Heart left ventricle (tissue), 16 donors: ENCODE data around the gene OR10H3. TPM values are rescaled to one million over a fixed set of nuclear protein-coding genes. Genes with fewer than 3 reads are reported as not detected.

ENCODE experiments used
- ATAC-seq, 4 donors: fragments of 200-7000 bp; cut with Tn5 transposase; one replicate each; pipeline ENCODE4 v1.9.1; 2020 to 2022; ENCODE audit warnings: moderate library complexity in 4 of 4, mild to moderate bottlenecking in 3 of 4, moderate number of reproducible peaks in 1 of 4
- DNase-seq, 5 donors: peaks; one replicate each; pipeline ENCODE4 v3.0.0-alpha.2; 2020
- H3K27ac ChIP-seq, 12 donors: fragments of 200-600 bp; sonication (generic) in 4 of 12; one replicate each; pipeline versions ENCODE4 v1.5.0 to v1.8.0; 2016 to 2022; ENCODE audit warnings: mild to moderate bottlenecking in 2 of 12
- H3K27me3 ChIP-seq, 9 donors: fragments of 200-600 bp; sonication (generic) in 2 of 9; one replicate each; pipeline versions ENCODE4 v1.5.1 to v1.8.0; 2016 to 2022; ENCODE audit warnings: mild to moderate bottlenecking in 3 of 9
- H3K36me3 ChIP-seq, 9 donors: fragments of 200-600 bp; sonication (generic) in 2 of 9; one replicate each; pipeline versions ENCODE4 v1.5.0 to v1.8.0; 2018 to 2022; ENCODE audit warnings: mild to moderate bottlenecking in 2 of 9
- H3K4me1 ChIP-seq, 12 donors: fragments of 200-600 bp; sonication (generic) in 4 of 12; one replicate each; pipeline versions ENCODE4 v1.5.0 to v1.8.0; 2016 to 2022; ENCODE audit warnings: mild to moderate bottlenecking in 3 of 12
- H3K4me3 ChIP-seq, 12 donors: fragments of 200-600 bp; sonication (generic) in 4 of 12; one replicate each; pipeline versions ENCODE4 v1.5.0 to v1.8.0; 2017 to 2022; ENCODE audit warnings: mild to moderate bottlenecking in 9 of 12, moderate library complexity in 4 of 12
- H3K9me3 ChIP-seq, 12 donors: fragments of 200-600 bp; sonication (generic) in 4 of 12; one replicate each; pipeline versions ENCODE4 v1.5.0 to v1.8.0; 2016 to 2022; ENCODE audit warnings: mild to moderate bottlenecking in 1 of 12
- CTCF ChIP-seq, 12 donors: fragments of 200-600 bp; sonication (generic) in 4 of 12; IDR thresholded peaks; one replicate each; pipeline versions ENCODE4 v1.5.0 to v1.8.0; 2018 to 2022; ENCODE audit warnings: antibody characterized with exemption in 12 of 12, mild to moderate bottlenecking in 5 of 12
- POLR2A ChIP-seq, 2 donors: fragments of 450-650 bp; IDR thresholded peaks; one replicate each; pipeline ENCODE4 v1.6.1; 2017; ENCODE audit warnings: antibody characterized with exemption in 2 of 2, mild to moderate bottlenecking in 2 of 2, moderate library complexity in 2 of 2
- WGBS, 4 donors: extraction: QIAGEN DNeasy Blood & Tissue Kit in 2 of 4; methylation state at CpG; one replicate each; pipeline versions ENCODE4 v1.1.5 to v1.1.7; 2013 to 2018; 5-methylcytosine and 5-hydroxymethylcytosine counted together
- intact Hi-C, 10 donors: fragments of 100-400 bp; cut with DNase I; formaldehyde crosslinking; loops; one replicate each; pipeline versions ENCODE4 v1.11.1 to v1.14.2; 2022
- polyA plus RNA-seq, 2 donors: library from polyadenylated mRNA; stranded (reverse); fragments of 200-250 nt; gene quantifications; one replicate each; pipeline ENCODE4 v1.2.3, GENCODE V29; 2013
- total RNA-seq, 9 donors: library from RNA; depleted of rRNA in 2 of 9; stranded (reverse); fragments of >200 nt in 2 of 9; fragmentation: NEBNext Ultra II Directional in 3 of 9; extraction: Animal tissue kit (Norgen Biotek cat#: 25700) in 3 of 9; gene quantifications; one replicate each; pipeline versions ENCODE4 v1.1.0 to v1.2.4, GENCODE V29; 2016 to 2023
- donor health status: ischemic (EF 13 %, LVEDD 7.1; RV severe dilation, severe dysfunction).
- donor health status: healthy with polysubstance abuse.
- donor health status: DM: no; HTN: yes; CAD: no.
- donor health status: DM: no; HTN: no; CAD: no.
- donor health status: ischemic (EF 25% LVEDD 6.9; RV normal size, moderate dysfunction).
- donor health status: ischemic (EF 25% LVEDD 5.7; RV mildly dilated, moderate dysfunction).
- donor health status: healthy.
- donor health status: DM: yes; HTN: yes; CAD: no.
- donor health status: ischemic (EF 35%, LVEDD 5.7; RV mildly dilated, moderate dysfunction).
- donor health status: nonischemic (EF 11% LVEDD 7.7; RV severe dilation, severe dysfunction).
- donor health status: DM: yes; HTN: yes; CAD: no.
- donor health status: PGD.
- donor health status: ischemic (EF 29% LVEDD 5.4; RV normal size, mild dysfunction).
- donor health status: nonischemic (EF 23%, LVEDD 6.1; RV moderate dilation, normal function).

The OR10H3 gene
- total and polyA plus RNA-seq, 11 donors = not detected

GRCh38 chr19:15702534-15702930, 35.3 kb upstream of the OR10H3 start:
- H3K36me3 ChIP-seq = peaks cover 0 to 3% (median 0%) of the 10 kb centered on the region in 9 donors
- peak; percentile 68 to 92 (median 80) for DNase-seq
- no peak overlapping the region for H3K27ac ChIP-seq
- peaks cover 0 to 19% (median 11%) of the 10 kb centered on the region in 12 donors for H3K4me1 ChIP-seq
- TF ChIP-seq CTCF (IDR thresholded peaks at IDR 0.05) = peak in 1 of 12 donors; percentile 8
- TF ChIP-seq POLR2A (IDR thresholded peaks at IDR 0.05) = no peak
- intact Hi-C loops = no loop called here
- H3K9me3 ChIP-seq = peaks cover 0 to 15% (median 0%) of the 10 kb centered on the region in 12 donors
- no peak overlapping the region for H3K4me3 ChIP-seq
- no peaks in the 10 kb centered on the region for H3K27me3 ChIP-seq
- 0 to 7% (median 6%) methylated on average over 3 to 7 of the region's 7 CpGs for WGBS, 4 donors
- peak; percentile 87 to 91 (median 88) for ATAC-seq

- no peaks in the 10 kb centered on the region for H3K36me3 ChIP-seq
- no peak overlapping the region for H3K4me3 ChIP-seq
- no peaks in the 10 kb centered on the region for H3K4me1 ChIP-seq
- H3K27me3 ChIP-seq = peaks cover 0 to 11% (median 0%) of the 10 kb centered on the region in 9 donors
- WGBS, 4 donors = 44 to 53% (median 51%) methylated on average over 3 of the region's 3 CpGs
- no peak overlapping the region for H3K27ac ChIP-seq
- TF ChIP-seq CTCF (IDR thresholded peaks at IDR 0.05) = no peak
- TF ChIP-seq POLR2A (IDR thresholded peaks at IDR 0.05) = no peak
- intact Hi-C loops = no loop called here
- H3K9me3 ChIP-seq = peaks cover 0 to 8% (median 0%) of the 10 kb centered on the region in 12 donors
- no peak for ATAC-seq
- DNase-seq = no peak
Measured at GRCh38 chr19:15714638-15715037, 23.1 kb upstream of the OR10H3 start.

- no peak for ATAC-seq
- no peak overlapping the region for H3K27ac ChIP-seq
- 75 to 86% (median 83%) methylated on average over 1 of the region's 1 CpG for WGBS, 4 donors
- no peak overlapping the region for H3K4me3 ChIP-seq
- intact Hi-C loops = no loop called here
- H3K36me3 ChIP-seq = no peaks in the 10 kb centered on the region
- no peaks in the 10 kb centered on the region for H3K4me1 ChIP-seq
- no peak for TF ChIP-seq CTCF (IDR thresholded peaks at IDR 0.05)
- TF ChIP-seq POLR2A (IDR thresholded peaks at IDR 0.05) = no peak
- peaks cover 0 to 13% (median 0%) of the 10 kb centered on the region in 9 donors for H3K27me3 ChIP-seq
- no peak for DNase-seq
- H3K9me3 ChIP-seq = peaks cover 0 to 8% (median 0%) of the 10 kb centered on the region in 12 donors
Measured at GRCh38 chr19:15715642-15716041, 22.1 kb upstream of the OR10H3 start.

- Histone ChIP-seq H3K27ac (no peak overlapping the region), H3K27me3 (peaks cover 0 to 19% (median 2%) of the 10 kb centered on the region in 9 donors), H3K4me1 (no peaks in the 10 kb centered on the region), H3K9me3 (peaks cover 0 to 7% (median 0%) of the 10 kb centered on the region in 12 donors), H3K4me3 (no peak overlapping the region), H3K36me3 (no peaks in the 10 kb centered on the region)
- intact Hi-C loops = no loop called here
- 13 to 30% (median 19%) methylated on average over 5 to 6 of the region's 6 CpGs for WGBS, 4 donors
- no peak for DNase-seq
- ATAC-seq = no peak
- no peak for TF ChIP-seq CTCF (IDR thresholded peaks at IDR 0.05)
- no peak for TF ChIP-seq POLR2A (IDR thresholded peaks at IDR 0.05)
Measured at GRCh38 chr19:15717809-15718208, 20.0 kb upstream of the OR10H3 start.
